Gastroesophageal sphincter (tissue), 4 donors: Measurements from ENCODE around the gene FMOD. TPM values are rescaled to one million over a fixed set of nuclear protein-coding genes. Genes with fewer than 3 reads are reported as not detected.

Experiments used
- ATAC-seq: fragments of 150-250 bp; one replicate; pipeline ENCODE4 v1.9.1; 2016; ENCODE audit warnings: mild to moderate bottlenecking, moderate library complexity
- H3K27ac ChIP-seq, 4 donors: fragments of 200-600 bp; sonication (generic) in 3 of 4; 1 replicate in 3 of 4; 2 replicates in 1 of 4; pipeline ENCODE4 v1.5.1; 2016 to 2019
- H3K27me3 ChIP-seq: fragments of 200-600 bp; sonication (generic); one replicate; pipeline ENCODE4 v1.5.1; 2019
- H3K36me3 ChIP-seq, 2 donors: fragments of 200-600 bp; sonication (generic); one replicate each; pipeline ENCODE4 v1.5.1; 2019; ENCODE audit warnings: control low read depth in 1 of 2
- H3K4me1 ChIP-seq, 3 donors: fragments of 200-600 bp; sonication (generic); 1 replicate in 2 of 3; 2 replicates in 1 of 3; pipeline ENCODE4 v1.5.1; 2016 to 2019; ENCODE audit warnings: control low read depth in 2 of 3
- H3K4me3 ChIP-seq, 2 donors: fragments of 200-600 bp; sonication (generic); one replicate each; pipeline ENCODE4 v1.5.1; 2019; ENCODE audit warnings: mild to moderate bottlenecking in 1 of 2, moderate library complexity in 1 of 2
- H3K9me3 ChIP-seq, 3 donors: fragments of 200-600 bp; sonication (generic); one replicate each; pipeline ENCODE4 v1.5.1; 2017 to 2019; ENCODE audit warnings: control low read depth in 2 of 3
- EP300 ChIP-seq: sonication (generic); formaldehyde crosslinking; IDR thresholded peaks from one replicate; pipeline ENCODE4 v1.6.1; 2017; ENCODE audit warnings: antibody characterized with exemption, mild to moderate bottlenecking
- POLR2A ChIP-seq, 2 donors: fragments of 450-650 bp; IDR thresholded peaks; one replicate each; pipeline ENCODE4 v1.6.1; 2017; ENCODE audit warnings: antibody characterized with exemption in 2 of 2, mild to moderate bottlenecking in 2 of 2, moderate library complexity in 1 of 2
- POLR2AphosphoS5 ChIP-seq: sonication (generic); formaldehyde crosslinking; IDR thresholded peaks from one replicate; pipeline ENCODE4 v1.6.1; 2017; ENCODE audit warnings: antibody characterized with exemption
- WGBS, 2 donors: methylation state at CpG; one replicate each; pipeline ENCODE4 v1.1.5; 2018; ENCODE audit warnings: low coverage in 1 of 2; 5-methylcytosine and 5-hydroxymethylcytosine counted together
- total RNA-seq, 4 donors: library from RNA; depleted of rRNA; stranded (reverse); fragments of >200 nt; gene quantifications; one replicate each; pipeline ENCODE4 v1.1.0, GENCODE V29; 2016
- TF ChIP-seq, protein P1 (sequence below), 4 experiments: fragments of 200-600 bp in 2 of 4; fragments of 450-650 bp in 2 of 4; sonication (generic) in 1 of 4; IDR thresholded peaks; one replicate each; pipeline ENCODE4 v1.5.1; 2017 to 2019; ENCODE audit warnings: antibody characterized with exemption in 4 of 4, mild to moderate bottlenecking in 2 of 4, moderate library complexity in 2 of 4

Gene FMOD
- total RNA-seq, 4 donors from 2014 or later: 19.3 to 53.6 (median 37.9) TPM

DNA sequence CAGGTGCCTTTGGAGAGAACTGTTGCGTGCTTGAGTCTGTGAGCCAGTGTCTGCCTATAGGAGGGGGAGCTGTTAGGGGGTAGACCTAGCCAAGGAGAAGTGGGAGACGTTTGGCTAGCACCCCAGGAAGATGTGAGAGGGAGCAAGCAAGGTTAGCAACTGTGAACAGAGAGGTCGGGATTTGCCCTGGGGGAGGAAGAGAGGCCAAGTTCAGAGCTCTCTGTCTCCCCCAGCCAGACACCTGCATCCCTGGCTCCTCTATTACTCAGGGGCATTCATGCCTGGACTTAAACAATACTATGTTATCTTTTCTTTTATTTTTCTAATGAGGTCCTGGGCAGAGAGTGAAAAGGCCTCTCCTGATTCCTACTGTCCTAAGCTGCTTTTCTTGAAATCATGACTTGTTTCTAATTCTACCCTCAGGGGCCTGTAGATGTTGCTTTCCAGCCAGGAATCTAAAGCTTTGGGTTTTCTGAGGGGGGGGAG, 43.2 kb downstream of the FMOD start:
- H3K27me3 ChIP-seq: no peaks in the 10 kb centered on the region
- no peaks in the 10 kb centered on the region for H3K9me3 ChIP-seq
- peaks cover 0 to 37% of the 10 kb centered on the region in 2 donors for H3K36me3 ChIP-seq
- peak overlapping the region; percentile 76 to 92 for H3K4me3 ChIP-seq
- H3K27ac ChIP-seq: peak overlapping the region; percentile 79 to 99 (median 96)
- no peak for ATAC-seq
- 25 to 27% methylated on average over 3 of the region's 3 CpGs for WGBS, 2 donors
- H3K4me1 ChIP-seq: peaks cover 3 to 54% (median 25%) of the 10 kb centered on the region in 3 donors
- TF ChIP-seq, protein P1, sequence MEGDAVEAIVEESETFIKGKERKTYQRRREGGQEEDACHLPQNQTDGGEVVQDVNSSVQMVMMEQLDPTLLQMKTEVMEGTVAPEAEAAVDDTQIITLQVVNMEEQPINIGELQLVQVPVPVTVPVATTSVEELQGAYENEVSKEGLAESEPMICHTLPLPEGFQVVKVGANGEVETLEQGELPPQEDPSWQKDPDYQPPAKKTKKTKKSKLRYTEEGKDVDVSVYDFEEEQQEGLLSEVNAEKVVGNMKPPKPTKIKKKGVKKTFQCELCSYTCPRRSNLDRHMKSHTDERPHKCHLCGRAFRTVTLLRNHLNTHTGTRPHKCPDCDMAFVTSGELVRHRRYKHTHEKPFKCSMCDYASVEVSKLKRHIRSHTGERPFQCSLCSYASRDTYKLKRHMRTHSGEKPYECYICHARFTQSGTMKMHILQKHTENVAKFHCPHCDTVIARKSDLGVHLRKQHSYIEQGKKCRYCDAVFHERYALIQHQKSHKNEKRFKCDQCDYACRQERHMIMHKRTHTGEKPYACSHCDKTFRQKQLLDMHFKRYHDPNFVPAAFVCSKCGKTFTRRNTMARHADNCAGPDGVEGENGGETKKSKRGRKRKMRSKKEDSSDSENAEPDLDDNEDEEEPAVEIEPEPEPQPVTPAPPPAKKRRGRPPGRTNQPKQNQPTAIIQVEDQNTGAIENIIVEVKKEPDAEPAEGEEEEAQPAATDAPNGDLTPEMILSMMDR (IDR thresholded peaks at IDR 0.05): no peak
- TF ChIP-seq EP300 (no peak), POLR2AphosphoS5 (peak; percentile 35)

DNA sequence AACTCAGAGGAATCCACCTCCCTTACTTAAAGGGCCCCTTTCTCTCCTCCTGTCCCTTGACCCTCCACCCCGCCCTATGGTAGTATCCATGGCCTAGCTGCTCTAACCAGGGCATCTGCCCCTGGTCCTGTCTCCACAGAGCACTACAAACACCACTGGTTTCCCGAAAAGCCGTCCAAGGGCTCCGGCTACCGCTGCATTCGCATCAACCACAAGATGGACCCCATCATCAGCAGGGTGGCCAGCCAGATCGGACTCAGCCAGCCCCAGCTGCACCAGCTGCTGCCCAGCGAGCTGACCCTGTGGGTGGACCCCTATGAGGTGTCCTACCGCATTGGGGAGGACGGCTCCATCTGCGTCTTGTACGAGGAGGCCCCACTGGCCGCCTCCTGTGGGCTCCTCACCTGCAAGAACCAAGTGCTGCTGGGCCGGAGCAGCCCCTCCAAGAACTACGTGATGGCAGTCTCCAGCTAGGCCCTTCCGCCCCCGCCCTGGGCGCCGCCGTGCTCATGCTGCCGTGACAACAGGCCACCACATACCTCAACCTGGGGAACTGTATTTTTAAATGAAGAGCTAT, 43.9 kb downstream of the FMOD start:
- no peak for ATAC-seq

DNA sequence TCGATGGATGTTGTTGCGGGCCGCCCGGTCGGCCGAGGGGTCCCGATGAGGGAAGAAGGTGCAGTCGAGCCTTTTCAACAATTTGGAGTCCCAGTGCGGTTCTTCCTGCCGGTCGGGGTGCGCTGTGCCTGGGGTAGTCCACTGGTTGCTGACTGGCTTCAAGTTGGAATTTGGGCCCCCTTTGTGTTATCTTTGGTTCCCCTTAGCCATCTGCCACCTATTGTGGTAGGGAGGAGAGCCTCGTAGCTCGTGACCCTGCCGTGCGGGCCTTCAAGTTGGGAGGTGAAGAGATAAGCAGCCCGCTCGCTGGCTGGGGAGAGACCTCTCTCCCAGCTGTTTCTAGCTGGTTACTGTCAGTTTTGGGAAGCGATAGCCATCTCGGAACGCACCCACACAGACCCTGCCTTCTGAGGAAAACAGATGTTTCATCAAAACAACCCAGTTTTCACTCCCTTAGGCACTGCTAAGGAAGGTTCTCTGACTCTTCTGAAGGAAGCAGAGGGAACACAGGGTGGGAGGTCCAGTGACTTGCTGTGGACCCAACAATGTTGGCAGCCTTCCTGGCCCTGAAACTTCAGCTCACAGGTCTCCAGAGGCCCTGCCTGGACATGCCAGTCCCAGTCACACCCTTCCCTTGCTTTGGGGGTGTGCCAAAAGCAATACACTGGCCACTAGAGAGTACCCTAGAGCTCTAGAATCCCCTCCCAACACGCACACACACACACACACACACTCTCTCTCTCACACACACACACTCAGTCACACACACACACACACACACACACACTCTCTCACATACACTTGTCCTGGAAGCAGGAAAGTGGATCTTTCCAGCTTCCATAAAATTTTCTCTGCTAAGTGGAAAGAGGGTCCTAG, 44.6 kb downstream of the FMOD start:
- TF ChIP-seq POLR2A (IDR thresholded peaks at IDR 0.05) (peak in 1 of 2 donors; percentile 45), POLR2AphosphoS5 (peak; percentile 90), EP300 (no peak)
- TF ChIP-seq, protein P1 (IDR thresholded peaks at IDR 0.05): peak in 2 of 4 experiments; percentile 8 to 26
- peaks cover 3 to 54% (median 25%) of the 10 kb centered on the region in 3 donors for H3K4me1 ChIP-seq
- peaks cover 0 to 37% of the 10 kb centered on the region in 2 donors for H3K36me3 ChIP-seq
- WGBS, 2 donors: 0 to 18% methylated on average over 1 to 15 of the region's 22 CpGs
- no peaks in the 10 kb centered on the region for H3K9me3 ChIP-seq
- peak; percentile 27 for ATAC-seq
- H3K27me3 ChIP-seq: no peaks in the 10 kb centered on the region
- H3K27ac ChIP-seq: peak overlapping the region; percentile 93 to 99 (median 96)
- peak overlapping the region; percentile 76 to 92 for H3K4me3 ChIP-seq

More for the DNA sequence above, 43.9 kb downstream of the FMOD start:
- WGBS, 2 donors: 28% methylated on average over 9 of the region's 21 CpGs; no CpG with 5 or more reads in 1 of the 2 donors
- no peaks in the 10 kb centered on the region for H3K27me3 ChIP-seq
- H3K4me1 ChIP-seq: peaks cover 3 to 54% (median 25%) of the 10 kb centered on the region in 3 donors
- TF ChIP-seq POLR2AphosphoS5 (peak; percentile 68), EP300 (no peak), POLR2A (IDR thresholded peaks at IDR 0.05) (no peak)
- TF ChIP-seq, protein P1 (IDR thresholded peaks at IDR 0.05): no peak
- H3K27ac ChIP-seq: peak overlapping the region; percentile 93 to 99 (median 96)
- H3K36me3 ChIP-seq: peaks cover 0 to 37% of the 10 kb centered on the region in 2 donors
- H3K9me3 ChIP-seq: no peaks in the 10 kb centered on the region
- H3K4me3 ChIP-seq: peak overlapping the region; percentile 76 to 92

DNA sequence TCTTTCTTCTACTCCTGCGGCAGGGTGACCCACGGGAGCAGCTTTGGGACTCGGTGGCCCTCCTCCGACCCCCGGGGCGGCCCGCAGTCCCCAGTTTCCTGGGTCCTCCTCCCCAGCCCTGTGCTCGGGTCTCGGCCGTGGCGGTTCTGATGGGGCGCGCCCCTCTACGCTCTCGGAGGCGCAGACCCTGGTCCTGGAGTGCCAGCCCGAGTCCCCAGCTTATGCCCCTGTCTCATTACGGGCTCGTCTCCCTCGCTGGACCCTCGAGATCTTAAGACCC, 45.2 kb downstream of the FMOD start:
- peak; percentile 4 for ATAC-seq
- Histone ChIP-seq H3K27ac (peak overlapping the region; percentile 93 to 99 (median 96)), H3K27me3 (no peaks in the 10 kb centered on the region), H3K4me3 (peak overlapping the region; percentile 76 to 92), H3K4me1 (peaks cover 3 to 51% (median 25%) of the 10 kb centered on the region in 3 donors), H3K36me3 (peaks cover 0 to 37% of the 10 kb centered on the region in 2 donors), H3K9me3 (no peaks in the 10 kb centered on the region)
- no CpG with 5 or more reads among the region's 21 CpGs for WGBS, 2 donors
- TF ChIP-seq POLR2AphosphoS5 (no peak), POLR2A (IDR thresholded peaks at IDR 0.05) (no peak), EP300 (no peak)
- TF ChIP-seq, protein P1 (IDR thresholded peaks at IDR 0.05): no peak
